NCI-H2029 treated with DMSO at 0.1 percent for 48 hours (cell line): ENCODE measurements around the gene THSD4.

Experiments
- DNase-seq: peaks from one replicate; lab custom pipeline; 2025; lab: John Stamatoyannopoulos, UW

The THSD4 gene

GRCh38 chr15:71455878-71456277 is 340.6 kb downstream of the THSD4 start:
- no peak for DNase-seq

- DNase-seq: no peak
Observed at GRCh38 chr15:71456362-71456761, 341.1 kb downstream of the THSD4 start.

GRCh38 chr15:71456811-71457210 is 341.5 kb downstream of the THSD4 start:
- no peak for DNase-seq

GRCh38 chr15:71458089-71458660 is 342.9 kb downstream of the THSD4 start:
- no peak for DNase-seq

GRCh38 chr15:71461748-71462147 is 346.5 kb downstream of the THSD4 start:
- no peak for DNase-seq

GRCh38 chr15:71462638-71463037 is 347.4 kb downstream of the THSD4 start:
- DNase-seq: no peak

- DNase-seq: no peak
Observed at GRCh38 chr15:71463156-71463665, 347.9 kb downstream of the THSD4 start.

GRCh38 chr15:71465131-71465955 is 350.1 kb downstream of the THSD4 start:
- DNase-seq: no peak

- DNase-seq: no peak
Observed at GRCh38 chr15:71468715-71469114, 353.4 kb downstream of the THSD4 start.

GRCh38 chr15:71469413-71469812 is 354.1 kb downstream of the THSD4 start:
- no peak for DNase-seq

- no peak for DNase-seq
Observed at GRCh38 chr15:71471347-71471746, 356.1 kb downstream of the THSD4 start.

GRCh38 chr15:71472566-71472965 is 357.3 kb downstream of the THSD4 start:
- no peak for DNase-seq

- DNase-seq: no peak
Observed at GRCh38 chr15:71473751-71474150, 358.5 kb downstream of the THSD4 start.

GRCh38 chr15:71476823-71477222 is 361.6 kb downstream of the THSD4 start:
- no peak for DNase-seq

- no peak for DNase-seq
Observed at GRCh38 chr15:71480556-71480955, 365.3 kb downstream of the THSD4 start.

- no peak for DNase-seq
Observed at GRCh38 chr15:71484080-71484479, 368.8 kb downstream of the THSD4 start.

GRCh38 chr15:71485094-71485693 is 369.9 kb downstream of the THSD4 start:
- DNase-seq: no peak

- no peak for DNase-seq
Observed at GRCh38 chr15:71489570-71489969, 374.3 kb downstream of the THSD4 start.

- no peak for DNase-seq
Observed at GRCh38 chr15:71493526-71493925, 378.3 kb downstream of the THSD4 start.

GRCh38 chr15:71494563-71495397 is 379.5 kb downstream of the THSD4 start:
- no peak for DNase-seq

- DNase-seq: no peak
Observed at GRCh38 chr15:71495398-71495780, 380.1 kb downstream of the THSD4 start.

GRCh38 chr15:71496336-71496955 is 381.2 kb downstream of the THSD4 start:
- DNase-seq: no peak
